GM20431 (cell line): ENCODE measurements around the gene CAMK2N1.

Source experiments
- in situ Hi-C: fragments of 300-500 bp; cut with MseI, MboI; formaldehyde crosslinking; loops from one replicate; pipeline ENCODE4 v1.15.0; 2020; ENCODE audit warnings: low sequenced_read_pairs; ENCODE audit not compliant: unreplicated experiment

The CAMK2N1 gene

GRCh38 chr1:20498116-20498515 is 12.1 kb upstream of the CAMK2N1 start:
- in situ Hi-C loops = loop anchor here (10.0 kb wide), 1 partner anchor 283 kb away; no protein-coding TSS in a partner anchor

- in situ Hi-C loops = loop anchor here (10.0 kb wide), 1 partner anchor 283 kb away; no protein-coding TSS in a partner anchor
Measured at GRCh38 chr1:20497506-20497905, 11.5 kb upstream of the CAMK2N1 start.

GRCh38 chr1:20496725-20497383 is 10.8 kb upstream of the CAMK2N1 start:
- in situ Hi-C loops = loop anchor here (10.0 kb wide), 1 partner anchor 282 kb away; no protein-coding TSS in a partner anchor

- in situ Hi-C loops = loop anchor here (10.0 kb wide), 1 partner anchor 281 kb away; no protein-coding TSS in a partner anchor
Measured at GRCh38 chr1:20496241-20496661, 10.2 kb upstream of the CAMK2N1 start.

GRCh38 chr1:20495661-20496060 is 9.7 kb upstream of the CAMK2N1 start:
- in situ Hi-C loops = loop anchor here (10.0 kb wide), 1 partner anchor 281 kb away; no protein-coding TSS in a partner anchor

GRCh38 chr1:20494609-20495311 is 8.8 kb upstream of the CAMK2N1 start:
- in situ Hi-C loops = loop anchor here (10.0 kb wide), 1 partner anchor 280 kb away; no protein-coding TSS in a partner anchor

GRCh38 chr1:20493839-20494608 is 8.0 kb upstream of the CAMK2N1 start:
- in situ Hi-C loops = loop anchor here (10.0 kb wide), 1 partner anchor 279 kb away; no protein-coding TSS in a partner anchor

GRCh38 chr1:20493309-20493708 is 7.3 kb upstream of the CAMK2N1 start:
- in situ Hi-C loops = loop anchor here (10.0 kb wide), 1 partner anchor 279 kb away; no protein-coding TSS in a partner anchor

GRCh38 chr1:20492751-20493150 is 6.7 kb upstream of the CAMK2N1 start:
- in situ Hi-C loops = loop anchor here (10.0 kb wide), 1 partner anchor 278 kb away; no protein-coding TSS in a partner anchor

GRCh38 chr1:20491866-20492265 is 5.9 kb upstream of the CAMK2N1 start:
- in situ Hi-C loops = loop anchor here (10.0 kb wide), 1 partner anchor 277 kb away; no protein-coding TSS in a partner anchor

GRCh38 chr1:20491178-20491577 is 5.2 kb upstream of the CAMK2N1 start:
- in situ Hi-C loops = loop anchor here (10.0 kb wide), 1 partner anchor 276 kb away; no protein-coding TSS in a partner anchor

GRCh38 chr1:20487236-20487590 is 1.2 kb upstream of the CAMK2N1 start:
- in situ Hi-C loops = no loop called here

GRCh38 chr1:20486457-20487235 is 636 bp upstream of the CAMK2N1 start:
- in situ Hi-C loops = no loop called here

- in situ Hi-C loops = no loop called here
Measured at GRCh38 chr1:20484519-20485462, 1.2 kb downstream of the CAMK2N1 start.

GRCh38 chr1:20483833-20484518 is 2.0 kb downstream of the CAMK2N1 start:
- in situ Hi-C loops = no loop called here

- in situ Hi-C loops = no loop called here
Measured at GRCh38 chr1:20483098-20483832, 2.7 kb downstream of the CAMK2N1 start.
